GM12864 (cell line): ENCODE measurements around the gene TMED9.

ENCODE experiments used
- DNase-seq: peaks from one replicate; pipeline ENCODE4 v3.0.0-alpha.2; 2011; ENCODE audit warnings: low read depth
- H3K4me3 ChIP-seq: 2 replicates; pipeline ENCODE4 v1.5.1; 2011; ENCODE audit warnings: mild to moderate bottlenecking, low read depth, low read length, control low read depth
- TF ChIP-seq, protein P1 (sequence below): IDR thresholded peaks from 2 replicates; pipeline ENCODE4 v1.5.1; 2011; ENCODE audit warnings: low read depth, mild to moderate bottlenecking, moderate library complexity, low read length, control low read depth, inconsistent platforms; ENCODE audit errors: missing control alignments

Gene TMED9

DNA sequence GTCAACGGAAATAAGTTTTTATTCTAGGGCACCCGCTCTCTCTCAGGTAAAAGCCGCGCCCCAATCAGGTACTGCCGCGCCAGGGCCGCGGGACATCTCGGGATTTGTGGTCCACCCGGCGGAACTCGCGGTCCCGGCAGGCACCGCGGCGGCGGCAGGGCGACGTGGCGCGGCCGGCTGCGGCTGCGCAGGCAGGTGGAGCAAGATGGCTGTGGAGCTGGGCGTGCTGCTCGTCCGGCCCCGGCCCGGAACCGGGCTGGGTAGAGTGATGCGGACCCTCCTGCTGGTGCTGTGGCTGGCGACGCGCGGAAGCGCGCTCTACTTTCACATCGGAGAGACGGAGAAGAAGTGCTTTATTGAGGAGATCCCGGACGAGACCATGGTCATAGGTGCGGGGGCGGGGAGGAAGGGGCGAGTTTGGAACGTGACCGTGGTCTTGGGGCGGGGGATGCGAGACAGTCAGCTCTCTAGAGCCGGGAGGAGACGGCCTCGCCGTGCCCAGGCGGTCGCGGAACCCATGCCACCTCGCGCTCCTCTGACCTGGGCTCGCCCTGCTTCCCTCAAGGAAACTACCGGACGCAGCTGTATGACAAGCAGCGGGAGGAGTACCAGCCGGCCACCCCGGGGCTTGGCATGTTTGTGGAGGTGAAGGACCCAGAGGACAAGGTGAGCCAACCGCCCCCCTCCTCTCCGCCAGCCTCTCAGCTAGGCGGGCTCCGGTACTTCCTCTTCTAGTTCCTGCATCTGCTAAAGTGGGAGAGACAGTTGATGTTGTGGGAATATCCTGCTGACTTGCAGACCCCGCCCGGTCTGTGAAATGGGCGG is at the start of gene TMED9:
Gene TMED9 (plus strand): TSS at position 194 of the 825 bp plus-strand sequence. CDS start 12 bp downstream, at position 206.
- H3K4me3 ChIP-seq = peak within 1 kb of the TSS; percentile 97
- no peak for DNase-seq
- TF ChIP-seq, protein P1, sequence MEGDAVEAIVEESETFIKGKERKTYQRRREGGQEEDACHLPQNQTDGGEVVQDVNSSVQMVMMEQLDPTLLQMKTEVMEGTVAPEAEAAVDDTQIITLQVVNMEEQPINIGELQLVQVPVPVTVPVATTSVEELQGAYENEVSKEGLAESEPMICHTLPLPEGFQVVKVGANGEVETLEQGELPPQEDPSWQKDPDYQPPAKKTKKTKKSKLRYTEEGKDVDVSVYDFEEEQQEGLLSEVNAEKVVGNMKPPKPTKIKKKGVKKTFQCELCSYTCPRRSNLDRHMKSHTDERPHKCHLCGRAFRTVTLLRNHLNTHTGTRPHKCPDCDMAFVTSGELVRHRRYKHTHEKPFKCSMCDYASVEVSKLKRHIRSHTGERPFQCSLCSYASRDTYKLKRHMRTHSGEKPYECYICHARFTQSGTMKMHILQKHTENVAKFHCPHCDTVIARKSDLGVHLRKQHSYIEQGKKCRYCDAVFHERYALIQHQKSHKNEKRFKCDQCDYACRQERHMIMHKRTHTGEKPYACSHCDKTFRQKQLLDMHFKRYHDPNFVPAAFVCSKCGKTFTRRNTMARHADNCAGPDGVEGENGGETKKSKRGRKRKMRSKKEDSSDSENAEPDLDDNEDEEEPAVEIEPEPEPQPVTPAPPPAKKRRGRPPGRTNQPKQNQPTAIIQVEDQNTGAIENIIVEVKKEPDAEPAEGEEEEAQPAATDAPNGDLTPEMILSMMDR = no peak

DNA sequence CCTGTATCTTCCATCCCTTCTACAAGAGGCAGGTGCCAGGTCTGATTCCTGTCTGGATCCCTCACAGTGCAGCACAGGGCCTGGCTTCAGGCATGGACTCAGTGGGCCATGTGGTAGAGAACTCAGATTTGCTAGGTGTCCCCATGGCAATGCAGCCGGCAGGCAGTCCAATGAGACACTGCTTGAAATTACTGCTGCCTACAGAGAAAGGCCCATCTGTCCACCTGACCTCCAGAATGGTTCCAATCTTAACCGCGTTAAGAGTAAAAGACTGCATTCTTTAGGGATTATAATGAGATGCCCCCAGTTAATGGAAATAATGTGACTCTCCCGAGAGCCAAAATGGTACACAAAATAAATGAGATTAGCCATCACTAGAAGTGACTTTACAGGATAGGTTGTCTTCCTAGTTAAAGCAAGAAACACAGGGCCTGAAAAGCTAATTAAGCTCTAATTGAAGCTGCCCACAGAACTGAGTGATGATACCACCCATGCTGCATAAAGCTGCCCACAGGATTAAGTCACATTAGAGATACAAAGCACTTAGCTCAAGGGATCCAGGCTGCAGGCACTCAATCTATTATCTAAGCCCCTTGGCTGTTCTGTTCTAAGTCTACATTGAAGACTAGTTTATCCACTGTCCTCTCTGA is 49.1 kb upstream of the TMED9 start:
- no peak for DNase-seq
- no peak overlapping the region for H3K4me3 ChIP-seq
- TF ChIP-seq, protein P1 = no peak

DNA sequence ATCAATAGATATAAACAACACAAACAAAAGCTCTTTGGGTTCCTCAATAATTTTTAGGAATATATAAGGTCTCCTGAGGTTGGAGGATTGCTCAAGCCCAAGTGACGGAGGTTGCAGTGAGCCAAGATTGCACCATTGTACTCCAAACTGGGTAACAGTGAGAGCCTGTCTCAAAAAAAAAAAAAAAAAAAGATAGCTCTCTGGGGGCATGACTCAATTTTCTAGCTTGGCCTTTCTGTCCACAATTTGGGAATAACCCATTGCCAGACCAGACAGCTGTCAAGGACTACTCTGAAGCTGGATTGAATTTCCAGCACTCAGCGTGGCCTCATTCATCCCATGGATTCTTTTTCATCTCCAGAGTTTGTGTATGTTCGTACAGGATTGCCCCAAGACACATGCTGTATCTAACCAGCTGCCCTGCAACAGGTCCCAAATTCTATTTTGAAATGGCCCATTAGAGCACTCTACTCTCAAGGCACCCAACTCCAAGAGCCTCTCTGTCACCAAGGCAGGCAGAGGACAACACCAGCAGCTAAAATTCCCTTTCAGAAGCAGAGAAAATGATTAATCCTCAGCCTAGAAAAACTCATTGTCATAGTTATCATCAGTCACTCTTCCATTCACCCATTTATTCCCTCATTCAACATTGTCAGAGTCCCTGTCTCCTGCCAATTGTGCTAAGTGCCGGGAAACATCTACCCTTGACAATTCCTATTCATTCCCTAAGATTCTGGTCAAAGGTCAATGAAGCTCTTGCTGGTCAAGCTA is 46.3 kb upstream of the TMED9 start:
- no peak for DNase-seq

DNA sequence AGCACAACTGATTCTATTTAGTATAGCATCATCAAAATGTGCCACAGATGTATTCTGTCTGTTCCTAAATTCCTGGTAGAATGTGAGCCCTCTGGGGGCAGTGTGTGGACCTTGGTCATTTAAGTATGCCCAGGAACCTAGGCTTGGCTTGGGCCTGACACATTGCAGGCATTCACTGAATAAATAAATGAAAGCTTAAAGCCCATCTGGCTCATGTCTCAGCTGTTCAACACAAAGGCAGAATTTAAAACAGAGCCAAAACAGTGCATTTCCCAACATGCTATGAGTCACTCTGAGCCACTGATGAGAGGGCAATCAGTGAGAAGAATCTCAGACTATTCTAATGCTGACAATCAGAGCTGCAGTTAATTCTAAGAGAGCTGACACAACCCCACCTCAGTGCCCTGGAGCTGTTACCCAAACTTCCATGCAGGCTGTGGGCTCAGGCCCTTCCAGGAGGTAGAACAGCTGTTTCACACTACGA is 45.7 kb upstream of the TMED9 start:
- TF ChIP-seq, protein P1 = no peak
- no peak overlapping the region for H3K4me3 ChIP-seq
- DNase-seq = no peak

More for the DNA sequence above, 46.3 kb upstream of the TMED9 start:
- H3K4me3 ChIP-seq = no peak overlapping the region
- TF ChIP-seq, protein P1 = no peak

DNA sequence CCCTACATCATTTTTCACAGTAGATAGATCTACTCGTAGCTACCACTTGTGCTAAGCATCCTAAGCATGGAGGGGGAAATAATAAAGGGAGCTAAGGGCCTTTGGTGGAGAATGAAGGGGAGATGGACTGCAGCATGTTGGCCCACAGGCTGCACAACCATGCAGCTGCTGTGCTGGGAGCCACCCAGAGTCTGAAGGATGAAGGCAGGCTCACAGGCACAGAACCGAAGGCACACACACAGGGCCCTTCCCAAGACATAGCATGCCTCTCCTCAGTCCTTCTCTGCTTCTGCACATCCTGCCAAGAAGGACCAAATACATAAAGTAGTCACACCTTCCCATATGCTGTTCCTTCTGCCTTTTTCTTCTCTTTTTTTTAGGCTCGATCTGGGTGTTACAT is 44.3 kb upstream of the TMED9 start:
- DNase-seq = no peak
- no peak overlapping the region for H3K4me3 ChIP-seq
- TF ChIP-seq, protein P1 = no peak

DNA sequence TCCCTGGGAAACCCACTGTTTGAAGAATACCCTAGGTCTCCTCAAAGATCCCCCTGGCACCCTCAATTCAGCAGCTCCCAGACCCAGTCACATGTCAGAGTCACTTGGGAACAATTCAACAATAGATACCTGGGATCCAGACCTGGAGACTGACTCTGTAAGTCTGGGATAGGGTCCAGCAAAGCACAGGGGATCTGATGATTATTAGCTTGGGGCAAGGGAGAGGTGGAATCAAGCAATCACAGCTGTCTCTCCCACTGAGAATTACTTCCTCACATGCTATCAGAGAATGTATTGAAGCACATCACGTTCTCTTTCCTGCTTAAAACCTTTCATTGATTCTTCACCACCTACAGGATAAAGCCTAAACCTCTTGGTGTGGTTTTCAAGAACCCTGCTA is 43.5 kb upstream of the TMED9 start:
- no peak overlapping the region for H3K4me3 ChIP-seq
- TF ChIP-seq, protein P1 = no peak
- DNase-seq = no peak
